ENCODE measurements around the gene UGGT1.

- TF ChIP-seq CTCF (IDR thresholded peaks at IDR 0.05; ENCODE audit: insufficient read depth, low read length, poor library complexity, severe bottlenecking) (no peak), EZH2phosphoT487 (conservative IDR thresholded peaks at IDR 0.05; ENCODE audit: low read length) (no peak)
Observed at GRCh38 chr2:128237081-128237534, 146.1 kb downstream of the UGGT1 start.

All from SU-DHL-6 (cell line).